ENCODE data around the gene ANK3.

DNA sequence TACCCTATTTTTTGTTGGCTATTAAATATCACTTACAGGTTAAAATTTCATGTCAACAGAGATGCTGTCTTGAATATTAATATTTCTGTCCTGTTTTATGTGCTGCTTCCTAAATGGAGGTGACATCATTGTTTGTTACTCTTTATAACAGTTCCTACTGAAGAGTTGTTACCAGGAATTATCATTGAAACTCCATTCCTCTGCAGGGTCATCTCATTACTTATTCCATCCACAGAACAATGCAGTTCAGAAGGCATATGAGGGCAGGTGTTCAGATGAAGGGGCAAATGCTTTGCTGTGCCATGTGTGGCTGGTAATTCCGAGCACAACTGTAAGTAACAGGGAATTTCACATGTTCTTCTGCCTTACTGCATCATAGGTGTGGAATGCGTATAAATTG is 113.4 kb downstream of the ANK3 start:
- TF ChIP-seq EZH2 (optimal IDR thresholded peaks at IDR 0.05; ENCODE audit: low read depth, low read length) (no peak), CTCF (IDR thresholded peaks at IDR 0.05; ENCODE audit: low read length) (no peak), EZH2phosphoT487 (IDR thresholded peaks at IDR 0.05; ENCODE audit: low read length) (no peak)

All from MM.1S (cell line).